Measurements from ENCODE around the gene C3orf38. TPM values are rescaled to one million over a fixed set of nuclear protein-coding genes. Genes with fewer than 3 reads are reported as not detected.

Gene C3orf38
- total RNA-seq, 2 donors from 2014 or later: 29.6 to 33.3 TPM

GRCh38 chr3:88189361-88189810, 39.6 kb downstream of the C3orf38 start:
- H3K4me3 Mint-ChIP-seq: peak overlapping the region; percentile 39
- H3K4me1 Mint-ChIP-seq: peaks cover 4% of the 10 kb centered on the region
- peak; percentile 97 for ATAC-seq (replicated peaks)
- H3K27ac Mint-ChIP-seq: peak overlapping the region; percentile 62
- no peaks in the 10 kb centered on the region for H3K36me3 Mint-ChIP-seq (ENCODE audit: low read depth)
- H3K9me3 Mint-ChIP-seq: peaks cover 10% of the 10 kb centered on the region
- H3K27me3 Mint-ChIP-seq: no peaks in the 10 kb centered on the region

GRCh38 chr3:88191872-88192409, 42.2 kb downstream of the C3orf38 start:
- ATAC-seq (replicated peaks): peak; percentile 30
- no peak overlapping the region for H3K4me3 Mint-ChIP-seq

GRCh38 chr3:88192631-88193030, 42.9 kb downstream of the C3orf38 start:
- Mint-ChIP-seq H3K36me3 (ENCODE audit: low read depth) (no peaks in the 10 kb centered on the region), H3K27ac (no peak overlapping the region), H3K4me1 (peaks cover 4% of the 10 kb centered on the region), H3K27me3 (peaks cover 3% of the 10 kb centered on the region), H3K4me3 (no peak overlapping the region), H3K9me3 (peaks cover 4% of the 10 kb centered on the region)
- ATAC-seq (replicated peaks): no peak

More at GRCh38 chr3:88191872-88192409, 42.2 kb downstream of the C3orf38 start:
- Mint-ChIP-seq H3K27ac (no peak overlapping the region), H3K4me1 (peaks cover 4% of the 10 kb centered on the region), H3K27me3 (peaks cover 2% of the 10 kb centered on the region), H3K36me3 (ENCODE audit: low read depth) (no peaks in the 10 kb centered on the region), H3K9me3 (peaks cover 4% of the 10 kb centered on the region)

GRCh38 chr3:88195951-88196434, 46.2 kb downstream of the C3orf38 start:
- Mint-ChIP-seq H3K4me3 (peak overlapping the region; percentile 10), H3K4me1 (no peaks in the 10 kb centered on the region), H3K27ac (peak overlapping the region; percentile 52), H3K9me3 (no peaks in the 10 kb centered on the region), H3K27me3 (peaks cover 3% of the 10 kb centered on the region), H3K36me3 (ENCODE audit: low read depth) (no peaks in the 10 kb centered on the region)
- peak; percentile 81 for ATAC-seq (replicated peaks)

GRCh38 chr3:88198121-88198520, 48.4 kb downstream of the C3orf38 start:
- Mint-ChIP-seq H3K4me3 (no peak overlapping the region), H3K9me3 (no peaks in the 10 kb centered on the region), H3K4me1 (no peaks in the 10 kb centered on the region), H3K27me3 (peaks cover 3% of the 10 kb centered on the region), H3K36me3 (ENCODE audit: low read depth) (no peaks in the 10 kb centered on the region), H3K27ac (no peak overlapping the region)
- no peak for ATAC-seq (replicated peaks)

- Mint-ChIP-seq H3K4me3 (no peak overlapping the region), H3K9me3 (no peaks in the 10 kb centered on the region), H3K4me1 (no peaks in the 10 kb centered on the region), H3K27me3 (no peaks in the 10 kb centered on the region), H3K27ac (no peak overlapping the region), H3K36me3 (ENCODE audit: low read depth) (no peaks in the 10 kb centered on the region)
- peak; percentile 66 for ATAC-seq (replicated peaks)
Observed at GRCh38 chr3:88203642-88204055, 53.9 kb downstream of the C3orf38 start.

Other genes starting within 250 kb of the C3orf38 start
- gene CGGBP1, start 91.0 kb upstream of the C3orf38 start, total RNA-seq: 100 to 1,000 TPM; 100 to 103 TPM
- gene ZNF654, start 90.7 kb upstream of the C3orf38 start, total RNA-seq: 10 to 100 TPM; 24.6 to 37.0 TPM